Activated naive CD4-positive, alpha-beta T cell treated with anti-CD3 and anti-CD28 coated beads, Interleukin-2, amount 50 U/mL, for 24 hours (primary cell): Measurements from ENCODE around the gene FAM72B.
"Not testable (repeated sequence)": the region's sequence is repeated elsewhere in the genome, so short reads cannot be mapped to it uniquely, and the experiment has no call there.

ENCODE experiments used
- H3K27ac Mint-ChIP-seq: one replicate; pipeline ENCODE4 v1.8.0; 2021; ENCODE audit warnings: mild to moderate bottlenecking, mixed read lengths
- H3K27me3 Mint-ChIP-seq: one replicate; pipeline ENCODE4 v1.8.0; 2021; ENCODE audit warnings: mixed read lengths
- H3K36me3 Mint-ChIP-seq: one replicate; pipeline ENCODE4 v1.8.0; 2021; ENCODE audit warnings: mixed read lengths
- H3K4me1 Mint-ChIP-seq: one replicate; pipeline ENCODE4 v1.8.0; 2021; ENCODE audit warnings: mixed read lengths
- H3K4me3 Mint-ChIP-seq: one replicate; pipeline ENCODE4 v1.8.0; 2021; ENCODE audit warnings: mild to moderate bottlenecking, mixed read lengths
- H3K9me3 Mint-ChIP-seq: one replicate; pipeline ENCODE4 v1.8.0; 2021; ENCODE audit warnings: mixed read lengths

The FAM72B gene

GRCh38 chr1:121205786-121206711, 21.9 kb upstream of the FAM72B start:
- H3K27ac Mint-ChIP-seq, H3K27me3 Mint-ChIP-seq, H3K4me3 Mint-ChIP-seq, H3K9me3 Mint-ChIP-seq, H3K36me3 Mint-ChIP-seq, H3K4me1 Mint-ChIP-seq: not testable (repeated sequence)

DNA sequence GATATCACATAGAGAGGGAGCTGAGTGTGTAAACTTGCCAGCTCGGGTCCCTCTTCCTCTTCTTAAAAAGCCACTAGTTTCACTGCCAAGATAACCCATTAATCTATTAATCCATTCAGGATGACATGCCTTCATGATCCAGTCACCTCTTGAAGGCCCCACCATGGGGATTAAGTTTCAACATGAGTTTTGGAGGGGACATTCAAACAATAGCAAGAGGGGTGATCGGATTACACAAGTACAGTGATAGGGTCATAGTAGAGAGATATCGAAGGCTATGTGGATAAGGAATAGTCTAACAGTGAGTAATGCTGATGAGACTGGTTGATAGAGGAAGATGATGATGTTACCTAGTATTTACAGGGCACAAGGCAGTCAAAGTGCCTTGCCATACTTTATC, 18.8 kb upstream of the FAM72B start:
- not testable (repeated sequence) for H3K27me3 Mint-ChIP-seq, H3K9me3 Mint-ChIP-seq, H3K4me1 Mint-ChIP-seq

GRCh38 chr1:121200985-121201981, 17.1 kb upstream of the FAM72B start:
- not testable (repeated sequence) for H3K9me3 Mint-ChIP-seq, H3K4me3 Mint-ChIP-seq, H3K4me1 Mint-ChIP-seq, H3K27ac Mint-ChIP-seq, H3K27me3 Mint-ChIP-seq, H3K36me3 Mint-ChIP-seq

More for the DNA sequence above, 18.8 kb upstream of the FAM72B start:
- H3K36me3 Mint-ChIP-seq, H3K4me3 Mint-ChIP-seq, H3K27ac Mint-ChIP-seq: not testable (repeated sequence)

GRCh38 chr1:121200232-121200631, 16.1 kb upstream of the FAM72B start:
- H3K9me3 Mint-ChIP-seq, H3K36me3 Mint-ChIP-seq, H3K4me1 Mint-ChIP-seq: not testable (repeated sequence)

DNA sequence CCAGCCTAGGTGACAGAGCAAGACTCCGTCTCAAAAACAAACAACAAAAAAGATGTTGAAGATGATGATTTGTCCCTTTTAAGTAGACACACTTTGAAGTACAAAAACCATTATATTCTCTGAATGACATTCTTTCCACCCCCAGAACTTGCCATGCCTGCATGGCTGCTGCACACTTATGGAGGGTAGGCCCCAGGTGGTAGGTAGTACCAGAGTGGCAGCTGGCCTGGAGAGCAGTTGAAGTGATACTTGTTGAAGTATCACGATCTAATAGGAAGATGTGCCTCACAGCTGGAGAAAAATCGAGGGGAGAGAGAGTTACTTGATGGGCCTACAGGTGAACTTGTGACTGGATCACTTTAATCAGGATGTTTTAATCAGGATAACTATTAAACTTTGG, 15.6 kb upstream of the FAM72B start:
- not testable (repeated sequence) for H3K9me3 Mint-ChIP-seq, H3K36me3 Mint-ChIP-seq, H3K27ac Mint-ChIP-seq, H3K4me1 Mint-ChIP-seq, H3K27me3 Mint-ChIP-seq, H3K4me3 Mint-ChIP-seq

More at GRCh38 chr1:121200232-121200631, 16.1 kb upstream of the FAM72B start:
- not testable (repeated sequence) for H3K27ac Mint-ChIP-seq, H3K4me3 Mint-ChIP-seq, H3K27me3 Mint-ChIP-seq

DNA sequence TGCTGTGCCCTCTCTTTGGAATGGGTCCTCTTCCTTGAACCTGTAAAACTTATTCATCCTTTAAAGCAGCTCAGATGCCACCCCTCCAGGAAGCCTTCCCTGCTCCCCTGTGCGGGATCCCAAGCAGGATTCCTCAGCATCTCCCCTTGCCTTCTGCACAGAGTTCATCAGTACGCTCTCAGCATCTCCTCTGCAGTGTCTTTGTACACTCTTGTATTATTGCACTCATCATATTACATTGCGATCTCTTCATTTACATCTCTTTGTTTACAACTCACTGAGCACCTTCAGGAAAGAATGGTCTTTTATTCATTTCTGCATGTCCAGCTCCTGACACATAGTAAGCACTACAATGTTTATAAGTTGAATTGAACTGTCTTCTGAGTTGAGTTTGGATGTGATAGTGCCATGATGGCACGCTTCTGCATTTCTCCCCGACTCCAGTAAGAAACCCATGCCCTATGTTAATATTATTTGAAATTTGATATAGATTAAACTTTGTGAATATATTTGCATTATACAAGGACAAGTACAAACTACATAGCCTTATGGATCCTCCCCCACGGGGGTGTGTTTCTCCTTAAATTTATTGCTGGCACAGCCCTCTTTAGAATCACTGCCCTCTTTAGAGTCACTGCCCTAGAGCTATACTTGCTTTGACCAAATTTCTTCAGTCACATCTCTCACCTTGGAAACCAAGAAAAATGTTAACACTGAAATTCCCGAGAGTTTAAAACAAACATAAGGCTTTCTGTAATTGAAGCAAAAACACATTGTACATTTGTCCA, 13.1 kb upstream of the FAM72B start:
- not testable (repeated sequence) for H3K4me1 Mint-ChIP-seq, H3K27ac Mint-ChIP-seq, H3K9me3 Mint-ChIP-seq, H3K27me3 Mint-ChIP-seq, H3K4me3 Mint-ChIP-seq, H3K36me3 Mint-ChIP-seq

GRCh38 chr1:121192512-121192911, 8.4 kb upstream of the FAM72B start:
- not testable (repeated sequence) for H3K27ac Mint-ChIP-seq, H3K4me3 Mint-ChIP-seq, H3K4me1 Mint-ChIP-seq, H3K27me3 Mint-ChIP-seq, H3K9me3 Mint-ChIP-seq, H3K36me3 Mint-ChIP-seq

- not testable (repeated sequence) for H3K36me3 Mint-ChIP-seq, H3K9me3 Mint-ChIP-seq, H3K27me3 Mint-ChIP-seq, H3K27ac Mint-ChIP-seq, H3K4me1 Mint-ChIP-seq
- H3K4me3 Mint-ChIP-seq = peak overlapping the region; percentile 42
Observed at GRCh38 chr1:121187914-121188313, 3.8 kb upstream of the FAM72B start.

DNA sequence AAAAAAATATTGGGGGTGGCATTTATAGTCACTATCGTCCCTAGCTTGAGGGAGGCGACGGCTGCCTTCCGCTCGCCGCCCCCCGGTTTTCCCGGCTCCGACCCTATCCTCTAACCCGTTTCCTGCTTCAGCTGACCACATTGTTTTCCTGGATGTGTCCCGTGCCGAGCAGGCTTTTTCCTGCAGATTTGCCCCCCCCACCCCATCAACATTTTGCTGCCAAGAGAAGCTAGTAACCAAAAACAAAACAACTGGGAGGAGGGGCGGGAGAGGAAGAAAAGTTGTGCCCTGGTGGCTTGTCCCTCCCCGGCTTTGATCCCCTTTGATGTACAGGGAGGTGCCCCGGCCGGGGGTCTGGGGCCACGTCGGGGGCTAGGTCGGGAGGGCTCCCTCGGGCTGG, 2.1 kb upstream of the FAM72B start:
- not testable (repeated sequence) for H3K9me3 Mint-ChIP-seq, H3K27ac Mint-ChIP-seq, H3K36me3 Mint-ChIP-seq, H3K4me3 Mint-ChIP-seq, H3K4me1 Mint-ChIP-seq, H3K27me3 Mint-ChIP-seq

DNA sequence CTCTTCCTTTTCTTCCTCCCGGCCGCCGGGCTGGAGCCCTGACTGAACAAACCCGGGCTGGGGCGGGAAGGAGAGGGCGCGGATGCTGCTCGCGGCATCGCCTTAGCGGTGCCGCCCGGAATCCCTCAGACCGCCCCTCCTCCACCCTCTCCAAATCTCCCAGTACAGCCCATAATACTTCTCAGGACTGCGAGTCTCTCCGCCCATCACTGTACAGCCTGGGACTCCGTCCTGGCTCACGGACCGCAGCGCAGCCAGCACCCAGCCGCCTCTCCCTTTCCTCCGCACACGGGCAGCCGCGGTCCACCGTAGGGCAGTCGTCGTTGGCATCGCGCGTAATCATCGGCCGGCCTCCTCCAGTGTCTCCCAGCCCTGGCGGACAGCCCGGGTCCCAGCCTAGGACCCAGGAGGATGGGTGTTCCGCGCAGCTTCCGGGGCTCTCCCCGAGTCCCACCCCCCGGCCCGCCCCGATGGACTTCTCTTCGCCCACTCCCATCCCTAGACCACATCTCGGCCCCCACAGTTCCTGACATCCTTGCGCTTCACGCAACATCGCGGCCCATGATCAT, 1.1 kb upstream of the FAM72B start:
- H3K4me1 Mint-ChIP-seq, H3K36me3 Mint-ChIP-seq, H3K9me3 Mint-ChIP-seq, H3K27ac Mint-ChIP-seq, H3K27me3 Mint-ChIP-seq: not testable (repeated sequence)
- peak overlapping the region; percentile 93 for H3K4me3 Mint-ChIP-seq

GRCh38 chr1:121183867-121184266, 273 bp downstream of the FAM72B start:
- peak overlapping the region; percentile 15 for H3K4me3 Mint-ChIP-seq
- not testable (repeated sequence) for H3K4me1 Mint-ChIP-seq, H3K36me3 Mint-ChIP-seq, H3K27ac Mint-ChIP-seq, H3K9me3 Mint-ChIP-seq, H3K27me3 Mint-ChIP-seq

- not testable (repeated sequence) for H3K4me1 Mint-ChIP-seq, H3K27ac Mint-ChIP-seq, H3K9me3 Mint-ChIP-seq, H3K27me3 Mint-ChIP-seq, H3K36me3 Mint-ChIP-seq, H3K4me3 Mint-ChIP-seq
Observed at GRCh38 chr1:121178197-121178596, 5.9 kb downstream of the FAM72B start.

DNA sequence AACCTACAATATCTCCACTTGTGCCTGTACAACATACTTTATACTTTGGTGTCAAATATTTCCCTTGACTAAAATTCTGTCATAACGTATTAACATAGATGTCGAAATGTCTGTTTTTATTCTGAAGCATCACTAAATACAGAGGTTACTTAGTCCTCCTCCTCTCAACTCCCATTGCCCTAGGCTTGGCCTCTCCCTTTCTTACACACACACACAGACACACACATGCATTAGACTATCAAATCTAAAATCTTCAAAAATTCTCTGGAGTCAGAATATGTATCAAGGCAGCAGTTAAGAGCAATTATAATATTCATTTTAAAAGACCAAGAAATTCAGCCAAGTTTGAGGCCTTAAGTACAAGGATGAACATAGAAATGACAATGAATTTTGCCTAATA, 7.5 kb downstream of the FAM72B start:
- H3K4me1 Mint-ChIP-seq, H3K4me3 Mint-ChIP-seq, H3K36me3 Mint-ChIP-seq, H3K27ac Mint-ChIP-seq, H3K27me3 Mint-ChIP-seq, H3K9me3 Mint-ChIP-seq: not testable (repeated sequence)

GRCh38 chr1:121168152-121168668, 15.9 kb downstream of the FAM72B start:
- not testable (repeated sequence) for H3K4me3 Mint-ChIP-seq, H3K9me3 Mint-ChIP-seq, H3K27me3 Mint-ChIP-seq, H3K4me1 Mint-ChIP-seq, H3K27ac Mint-ChIP-seq, H3K36me3 Mint-ChIP-seq

- not testable (repeated sequence) for H3K9me3 Mint-ChIP-seq, H3K27me3 Mint-ChIP-seq, H3K36me3 Mint-ChIP-seq, H3K4me1 Mint-ChIP-seq, H3K27ac Mint-ChIP-seq, H3K4me3 Mint-ChIP-seq
Observed at GRCh38 chr1:121167225-121167738, 16.9 kb downstream of the FAM72B start.
